HG02943 (cell line): ENCODE results near the gene SLC12A2.

Experiments used
- ATAC-seq: cut with Tn5 transposase; IDR thresholded peaks from one replicate; pipeline ENCODE4 v1.9.1; 2021; ENCODE audit warnings: mild to moderate bottlenecking, low read depth, moderate library complexity; ENCODE audit not compliant: unreplicated experiment

SLC12A2 gene

DNA sequence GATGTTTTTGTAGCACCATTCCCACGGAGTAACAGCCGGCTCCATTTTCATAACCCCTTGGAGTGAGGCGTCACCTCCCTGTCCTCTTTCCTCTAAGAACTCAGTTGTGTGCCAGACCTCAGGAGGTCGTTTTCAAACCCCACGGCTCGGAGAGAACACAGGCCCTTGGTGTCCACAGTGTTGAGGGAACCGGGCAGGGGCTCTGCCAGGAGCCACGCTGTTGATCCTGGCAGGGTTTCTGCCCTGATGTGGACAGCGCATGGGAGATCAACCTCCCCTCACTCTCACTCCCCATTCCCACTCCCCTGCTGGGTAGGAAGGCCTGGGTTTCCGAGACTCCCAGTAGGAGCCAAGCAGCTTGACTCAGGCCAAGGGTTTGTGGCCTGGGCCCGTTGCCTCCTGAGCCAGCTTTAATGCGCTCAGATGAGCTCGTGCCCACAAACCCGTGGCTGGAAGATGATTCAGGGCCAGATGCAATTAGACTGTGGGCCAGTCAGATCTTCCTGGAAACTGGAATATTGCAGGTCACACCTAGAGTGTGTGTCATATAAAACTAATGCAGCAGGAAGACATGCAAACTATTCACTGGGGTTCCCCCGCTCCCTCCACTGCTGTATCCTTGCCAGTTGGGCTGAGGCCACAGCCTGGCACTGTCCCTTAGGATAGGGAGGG, 133.4 kb downstream of the SLC12A2 start:
- ATAC-seq: no peak

DNA sequence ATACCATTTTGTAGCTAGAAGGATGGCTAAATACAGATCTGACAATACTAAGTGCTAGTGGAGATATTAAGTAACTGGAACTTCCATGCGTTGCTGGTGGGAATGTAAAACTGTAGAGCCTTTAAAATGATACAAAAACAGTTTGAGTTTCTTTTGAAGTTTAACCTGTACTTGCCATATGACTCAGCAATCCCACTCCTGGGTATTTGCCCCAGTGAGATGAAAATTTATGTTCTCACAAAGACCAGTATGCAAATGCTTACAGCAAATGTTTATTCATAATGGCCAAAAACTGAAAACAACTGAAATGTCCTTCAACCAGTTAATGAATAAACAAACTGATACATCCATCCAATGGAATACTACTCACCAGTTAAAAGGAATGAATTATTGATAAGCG, 137.3 kb downstream of the SLC12A2 start:
- no peak for ATAC-seq

DNA sequence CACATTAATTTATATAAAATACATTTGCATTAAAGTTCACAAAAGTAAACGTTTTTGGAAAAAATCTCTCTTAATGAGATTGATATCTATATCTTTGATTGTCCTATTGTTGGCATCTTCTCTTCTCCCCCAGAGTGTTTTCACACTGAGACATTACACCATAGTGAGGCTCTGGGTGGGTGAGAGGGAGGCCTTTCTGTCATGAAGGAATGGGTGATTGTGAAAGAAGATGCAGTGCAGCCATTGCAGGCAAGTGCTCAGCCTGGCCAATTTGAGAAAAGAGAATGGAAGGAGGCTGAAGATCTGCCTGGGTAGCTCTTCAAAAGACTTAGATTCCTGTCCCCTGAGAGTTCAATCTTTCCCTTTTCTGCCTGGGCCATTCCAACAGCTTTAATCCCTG, 140.8 kb downstream of the SLC12A2 start:
- no peak for ATAC-seq

DNA sequence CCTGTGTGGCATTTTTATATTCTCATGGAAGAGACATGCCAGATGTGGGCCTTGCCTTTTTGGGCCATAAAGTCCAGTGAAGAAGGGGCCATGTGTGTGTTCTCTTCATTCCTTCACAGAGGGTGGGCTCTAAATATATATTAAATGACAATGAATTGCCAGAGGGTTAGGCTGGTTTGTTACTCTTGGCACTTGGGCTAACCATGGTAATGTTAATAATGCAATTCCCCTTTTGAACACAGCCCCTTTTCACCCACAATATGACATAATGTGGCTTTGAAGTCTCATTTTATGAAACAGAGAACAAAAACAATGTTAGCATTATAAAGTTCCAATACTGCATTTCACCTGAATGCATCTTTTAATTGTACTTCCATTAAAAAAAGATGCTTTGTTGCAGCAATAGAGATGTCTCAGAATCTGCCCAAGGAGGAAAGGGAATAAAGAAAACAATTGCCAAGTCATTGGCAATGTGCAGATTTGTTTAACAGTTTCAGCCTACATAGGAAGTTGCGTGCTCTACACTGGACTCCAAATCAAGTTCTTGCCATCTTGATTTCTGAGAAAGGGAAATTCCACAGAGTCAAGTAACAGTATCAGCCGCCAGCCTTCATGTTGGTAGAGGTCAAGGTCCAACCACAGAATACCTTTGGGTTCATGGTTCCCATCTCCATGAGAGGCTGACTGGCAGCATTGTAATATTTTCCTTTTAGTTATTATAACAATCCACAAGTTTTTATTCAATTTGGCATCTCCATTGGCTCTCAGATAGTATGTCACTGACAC, 141.9 kb downstream of the SLC12A2 start:
- ATAC-seq: no peak

DNA sequence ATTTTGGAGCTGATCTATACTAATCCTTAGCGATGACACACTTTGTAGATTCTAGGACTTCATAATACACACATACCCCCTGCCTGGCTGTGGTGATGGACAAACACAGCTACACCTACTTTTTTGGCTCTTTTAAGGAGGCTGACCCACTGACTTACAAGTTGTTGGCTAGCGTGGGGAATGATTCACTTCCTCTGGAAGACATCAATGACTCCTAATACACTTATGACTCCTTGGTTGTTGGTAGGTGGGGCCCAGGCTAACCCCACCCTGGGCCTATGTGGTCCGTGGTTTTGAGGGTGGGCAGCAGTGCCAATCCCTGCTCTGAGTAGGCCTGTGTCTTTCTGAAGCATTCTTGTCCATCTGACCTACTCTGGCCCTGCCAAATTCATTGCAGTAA, 144.4 kb downstream of the SLC12A2 start:
- ATAC-seq: no peak

DNA sequence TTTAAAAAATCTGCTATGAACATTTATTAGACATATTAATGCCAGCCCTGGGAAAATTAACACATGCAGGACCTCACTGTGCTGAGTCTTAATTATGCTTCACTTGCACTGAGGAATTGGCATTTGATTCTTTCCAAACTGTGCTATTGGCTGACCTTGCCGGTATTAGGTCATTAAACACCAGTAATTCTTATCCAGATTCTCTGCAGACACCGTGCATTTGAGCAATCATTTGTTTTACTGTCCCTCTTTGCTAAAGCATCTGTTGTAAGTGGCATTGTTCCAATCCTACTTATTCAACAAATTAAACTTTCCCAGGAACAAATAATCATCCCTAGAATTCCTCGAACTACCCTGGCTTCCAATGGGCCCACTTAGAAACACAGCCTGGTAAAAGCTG, 145.0 kb downstream of the SLC12A2 start:
- ATAC-seq: no peak

DNA sequence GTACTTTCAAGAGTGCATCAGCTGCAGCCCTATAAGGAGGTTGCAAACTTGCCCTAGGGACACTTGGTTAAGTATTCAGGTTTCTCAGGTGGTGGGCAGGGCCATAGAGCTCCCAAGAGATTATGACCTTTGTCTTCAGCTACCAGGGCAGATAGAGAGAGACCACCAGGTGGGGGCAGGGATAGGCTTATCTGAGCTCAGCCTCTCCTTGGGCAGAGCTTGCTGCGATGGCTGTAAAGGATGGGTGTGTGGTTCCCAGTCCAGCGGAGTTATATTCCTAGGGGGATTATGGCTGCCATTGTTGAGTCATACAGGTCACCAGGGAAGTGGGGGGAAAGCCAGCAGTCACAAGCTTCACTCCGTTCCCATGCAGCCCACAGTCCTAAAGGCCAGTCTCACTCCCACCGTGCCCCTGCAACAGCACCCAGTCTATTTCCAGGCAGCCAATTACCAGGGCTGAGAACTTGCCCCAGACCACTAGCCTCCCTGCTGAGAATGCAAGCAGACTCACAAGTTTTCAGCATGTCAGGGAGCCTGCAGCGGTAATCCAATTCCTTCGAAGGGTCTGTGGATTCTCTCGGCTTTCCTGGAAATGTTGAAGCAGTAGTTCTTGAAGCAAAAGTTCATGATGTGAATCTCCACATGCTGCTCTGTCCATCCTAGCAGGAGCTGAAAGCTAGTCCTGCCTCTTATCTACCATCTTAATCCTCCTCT, 151.5 kb downstream of the SLC12A2 start:
- ATAC-seq: no peak

DNA sequence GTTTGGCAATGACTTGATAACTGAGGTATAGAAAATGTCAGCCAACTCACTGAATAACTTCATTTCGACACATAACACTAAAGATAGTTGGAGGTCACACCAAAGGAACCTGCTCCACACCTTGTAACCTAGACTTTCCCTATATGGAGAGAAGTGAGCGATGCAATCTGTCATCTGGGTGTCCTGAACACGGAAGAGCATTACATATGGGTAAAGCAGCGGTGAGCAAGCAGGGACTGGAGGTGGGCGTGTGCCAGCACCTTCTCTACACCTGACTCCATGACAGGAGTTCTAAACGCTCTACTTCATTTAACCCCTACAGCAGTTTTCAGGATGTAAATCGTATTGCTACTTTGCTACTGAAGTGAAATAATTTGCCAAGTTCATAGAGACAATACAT, 152.8 kb downstream of the SLC12A2 start:
- no peak for ATAC-seq

DNA sequence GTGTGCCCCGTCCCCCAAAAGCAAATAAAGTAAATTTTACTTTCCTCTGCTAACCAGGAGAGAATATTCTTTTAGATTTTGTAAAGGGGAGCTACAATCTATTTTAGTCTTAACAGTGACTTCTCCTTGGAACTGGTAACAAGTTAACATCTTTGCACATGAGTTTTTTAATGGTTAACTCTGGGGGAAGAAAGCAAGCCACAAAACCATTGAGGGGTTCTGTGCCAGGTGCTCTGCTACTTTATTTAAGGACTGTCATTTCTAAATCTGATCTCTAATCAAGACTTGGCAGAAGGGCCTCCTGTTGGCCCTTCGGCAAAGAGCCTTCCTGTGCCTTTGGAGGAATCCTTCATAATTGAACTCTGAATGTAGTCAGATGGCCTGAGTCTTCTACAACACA, 153.4 kb downstream of the SLC12A2 start:
- ATAC-seq: no peak

DNA sequence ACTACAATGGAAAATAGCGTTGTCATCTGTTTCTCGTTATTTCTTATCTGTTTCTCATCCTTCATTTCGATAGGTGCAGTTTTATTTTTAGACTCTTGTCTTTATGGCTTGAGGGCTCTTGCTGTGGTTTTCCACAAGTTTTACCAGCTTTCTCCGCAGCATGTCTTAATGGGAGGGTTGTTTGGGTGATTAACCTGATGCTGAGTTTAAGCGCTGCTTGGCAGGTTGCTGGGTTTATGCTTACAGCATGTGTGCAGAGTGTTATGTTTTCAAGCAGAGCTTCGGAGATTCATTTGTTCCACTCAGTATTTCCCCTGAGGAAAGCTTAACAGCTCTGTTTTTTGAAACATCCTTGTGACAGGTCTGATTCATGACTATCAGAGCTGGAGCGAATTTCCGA, 154.0 kb downstream of the SLC12A2 start:
- no peak for ATAC-seq
